Measurements from ENCODE around the gene SHC2. TPM values are rescaled to one million over a fixed set of nuclear protein-coding genes. Genes with fewer than 3 reads are reported as not detected.

Gene SHC2
- total RNA-seq, 1 experiment from 2014 or later = 0.98 TPM

DNA sequence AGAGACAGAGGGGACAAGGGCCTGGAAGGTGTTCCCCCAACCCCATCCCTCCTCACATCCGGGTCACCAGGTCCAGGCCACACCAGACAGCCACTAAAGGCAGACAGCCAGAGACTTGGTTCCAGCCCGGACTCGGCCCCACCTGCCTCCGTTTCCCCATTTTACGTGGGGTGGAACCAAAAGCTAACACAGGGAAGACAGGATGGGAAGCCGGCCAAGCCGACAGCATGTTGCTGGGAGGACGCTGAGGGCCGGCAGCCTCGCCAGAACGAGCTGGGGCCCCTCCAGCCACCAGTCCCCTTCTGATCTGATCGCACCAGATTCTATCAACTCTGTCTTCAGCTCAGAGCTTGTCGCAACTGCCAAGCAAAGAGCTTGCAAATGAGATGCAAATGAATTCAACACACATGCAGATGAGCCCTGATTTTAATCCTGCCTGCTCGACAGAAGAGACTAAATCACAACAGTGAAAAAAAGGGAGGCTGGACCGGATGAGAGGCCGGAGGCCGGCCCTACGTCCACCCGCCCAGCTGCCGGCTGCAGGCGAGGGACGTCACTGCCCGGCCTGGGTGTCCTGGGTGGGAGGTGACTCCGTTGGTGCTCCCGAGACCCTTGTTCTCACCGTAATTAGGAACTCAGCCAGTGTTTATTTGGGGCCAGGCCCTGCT lies 17.5 kb upstream of the SHC2 start:
- in situ Hi-C loops (cut with HindIII; ENCODE audit: low pct_unique_long_range_greater_than_20kb, low sequenced_read_pairs) = no loop called here
- no peak for DNase-seq (ENCODE audit: low read depth)

DNA sequence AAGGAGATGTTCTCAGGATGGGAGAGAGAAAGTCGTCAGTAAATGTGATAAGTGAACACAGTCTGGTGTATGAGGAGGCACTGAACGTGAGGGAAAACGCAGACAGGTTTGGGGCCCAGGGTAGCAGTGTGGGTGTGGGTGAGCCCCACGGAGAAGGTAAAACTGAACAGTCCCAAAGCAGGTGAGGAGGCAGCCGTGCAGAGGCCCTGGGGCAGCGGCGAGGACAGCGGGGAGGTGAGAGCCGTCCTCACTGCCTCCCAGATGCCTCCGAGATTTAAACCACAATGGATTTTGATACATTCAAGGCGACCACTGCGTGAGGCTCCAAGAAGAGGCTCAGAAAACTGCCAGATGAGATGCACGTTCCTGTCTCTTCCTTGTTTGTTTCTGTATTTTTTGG lies 14.5 kb upstream of the SHC2 start:
- in situ Hi-C loops (cut with HindIII; ENCODE audit: low pct_unique_long_range_greater_than_20kb, low sequenced_read_pairs) = no loop called here

DNA sequence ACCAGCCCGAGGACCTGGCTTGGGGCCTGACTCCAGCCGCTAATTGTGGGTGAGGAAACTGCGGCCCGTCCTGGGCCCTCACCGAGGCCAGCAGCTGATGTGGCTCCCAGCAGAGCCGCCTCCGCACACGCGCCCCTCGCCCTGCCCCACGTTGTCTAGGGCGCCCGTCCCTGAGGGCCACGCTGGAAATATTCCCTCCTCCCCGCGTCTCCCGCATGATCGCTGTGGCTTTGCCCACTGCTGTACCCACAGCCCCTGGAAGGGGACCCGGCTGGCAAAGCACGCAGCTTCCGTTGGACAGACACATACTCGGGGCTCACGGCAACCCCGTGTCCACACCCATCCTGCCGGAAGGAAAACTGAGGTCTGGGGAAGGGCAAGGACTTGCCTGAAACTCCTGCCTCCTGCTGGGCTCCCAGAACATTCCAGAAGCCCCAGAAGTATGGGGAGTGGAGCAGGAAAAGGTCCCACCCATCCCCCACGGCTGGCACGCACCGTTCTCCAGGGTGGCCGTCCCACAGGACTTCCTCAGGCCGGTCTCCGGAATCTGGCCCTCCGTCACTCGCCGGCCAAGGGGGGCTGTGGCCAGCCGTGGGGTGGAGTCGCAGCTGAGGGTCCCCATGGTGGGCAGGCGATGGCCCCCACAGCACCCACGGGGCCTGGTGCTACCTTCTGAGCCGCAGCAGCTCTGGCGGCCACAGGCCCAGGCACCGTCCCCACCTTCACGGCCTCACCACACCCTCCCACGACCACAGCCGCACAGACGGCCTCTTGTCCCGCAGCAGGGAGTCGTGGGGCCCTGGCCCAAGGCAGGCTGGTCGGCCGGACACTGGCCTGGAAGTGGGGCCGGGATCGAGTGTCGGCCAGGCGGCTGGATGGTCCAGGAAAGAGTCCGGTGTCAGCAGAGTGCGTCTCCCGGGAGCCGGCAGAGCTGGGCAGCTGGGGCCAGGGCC lies 13.6 kb upstream of the SHC2 start:
- no peak for DNase-seq (ENCODE audit: low read depth)
- in situ Hi-C loops (cut with HindIII; ENCODE audit: low pct_unique_long_range_greater_than_20kb, low sequenced_read_pairs) = no loop called here

More for the DNA sequence above, 14.5 kb upstream of the SHC2 start:
- DNase-seq (ENCODE audit: low read depth) = no peak

DNA sequence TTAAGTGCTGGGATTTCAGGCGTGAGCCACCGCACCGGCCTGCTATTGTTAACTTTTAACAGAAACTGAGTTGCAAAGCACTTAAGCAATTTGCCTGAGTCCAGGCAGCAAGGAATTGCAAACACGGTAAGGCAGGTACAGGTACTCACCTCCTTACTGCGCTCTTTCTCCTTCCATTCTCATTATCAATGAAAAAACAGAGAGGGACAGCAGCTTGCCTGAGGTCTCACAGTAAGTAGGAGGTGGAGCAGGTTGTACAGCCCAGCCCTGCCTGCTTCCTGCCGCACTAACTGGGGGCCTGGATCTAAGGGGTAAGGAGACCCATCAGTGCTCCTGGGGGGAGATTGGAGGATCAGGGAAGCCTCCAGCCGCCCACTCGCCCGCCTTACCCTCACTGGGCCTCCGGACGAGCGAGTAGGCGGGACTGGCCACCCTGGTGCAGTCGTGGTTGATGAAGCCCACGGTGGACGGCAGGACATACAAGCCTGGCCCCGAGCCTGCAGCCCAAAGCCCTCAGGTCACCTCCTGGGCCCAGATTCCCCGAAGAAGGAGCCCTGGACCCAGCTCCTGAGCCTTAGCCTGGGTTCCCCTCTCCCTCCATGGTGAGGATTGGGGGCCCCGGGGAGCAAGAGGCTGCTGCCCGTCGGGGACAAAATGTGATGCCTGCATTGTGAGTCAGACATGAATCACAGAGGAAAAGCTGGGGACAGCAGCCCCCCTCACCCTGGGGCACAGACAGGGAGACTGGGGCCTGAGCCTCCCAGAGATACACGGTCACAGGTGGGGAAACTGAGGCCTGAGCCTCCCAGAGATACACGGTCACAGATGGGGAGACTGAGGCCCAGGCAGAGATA lies 11.4 kb upstream of the SHC2 start:
- in situ Hi-C loops (cut with HindIII; ENCODE audit: low pct_unique_long_range_greater_than_20kb, low sequenced_read_pairs) = no loop called here
- no peak for DNase-seq (ENCODE audit: low read depth)

DNA sequence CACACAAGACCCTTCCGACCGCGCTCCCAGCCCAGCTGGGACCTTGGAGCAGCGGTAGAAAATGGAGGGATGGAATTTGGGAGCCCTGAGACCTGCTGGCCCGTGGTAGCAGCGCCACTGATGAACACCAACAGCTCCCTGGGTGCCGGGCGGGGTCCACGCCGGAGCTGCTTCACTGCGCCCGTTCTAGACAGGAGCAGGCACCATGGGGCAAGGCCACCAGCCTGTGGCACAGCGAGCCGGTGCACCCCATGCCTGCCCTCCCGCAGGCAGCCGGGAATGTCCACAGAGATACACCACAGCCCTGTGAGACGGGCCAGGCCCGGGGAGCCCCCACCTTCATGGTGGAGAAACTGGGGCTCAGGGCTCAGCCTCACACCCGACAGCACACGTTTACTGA lies 9.9 kb upstream of the SHC2 start:
- in situ Hi-C loops (cut with HindIII; ENCODE audit: low pct_unique_long_range_greater_than_20kb, low sequenced_read_pairs) = no loop called here
- DNase-seq (ENCODE audit: low read depth) = no peak

DNA sequence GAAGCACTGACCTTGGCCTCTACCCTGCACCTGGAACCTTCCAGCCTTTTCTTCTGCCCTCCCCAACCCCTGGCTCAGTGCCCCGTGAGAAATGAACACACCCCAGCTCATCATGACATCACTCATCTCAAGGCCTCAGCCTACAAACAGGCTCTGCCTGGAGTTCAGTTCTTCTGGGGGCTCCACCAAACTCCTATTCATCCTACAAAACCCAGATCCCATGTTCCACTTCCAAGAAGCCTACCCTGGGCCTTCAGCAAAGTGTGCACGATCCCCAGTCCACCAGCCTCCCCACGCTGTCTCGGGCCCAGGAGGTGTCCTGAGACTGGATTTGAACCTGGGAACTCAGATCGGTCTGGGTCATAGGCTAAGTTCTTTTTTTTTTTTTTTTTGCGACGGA lies 9.0 kb upstream of the SHC2 start:
- DNase-seq (ENCODE audit: low read depth) = no peak
- in situ Hi-C loops (cut with HindIII; ENCODE audit: low pct_unique_long_range_greater_than_20kb, low sequenced_read_pairs) = no loop called here

DNA sequence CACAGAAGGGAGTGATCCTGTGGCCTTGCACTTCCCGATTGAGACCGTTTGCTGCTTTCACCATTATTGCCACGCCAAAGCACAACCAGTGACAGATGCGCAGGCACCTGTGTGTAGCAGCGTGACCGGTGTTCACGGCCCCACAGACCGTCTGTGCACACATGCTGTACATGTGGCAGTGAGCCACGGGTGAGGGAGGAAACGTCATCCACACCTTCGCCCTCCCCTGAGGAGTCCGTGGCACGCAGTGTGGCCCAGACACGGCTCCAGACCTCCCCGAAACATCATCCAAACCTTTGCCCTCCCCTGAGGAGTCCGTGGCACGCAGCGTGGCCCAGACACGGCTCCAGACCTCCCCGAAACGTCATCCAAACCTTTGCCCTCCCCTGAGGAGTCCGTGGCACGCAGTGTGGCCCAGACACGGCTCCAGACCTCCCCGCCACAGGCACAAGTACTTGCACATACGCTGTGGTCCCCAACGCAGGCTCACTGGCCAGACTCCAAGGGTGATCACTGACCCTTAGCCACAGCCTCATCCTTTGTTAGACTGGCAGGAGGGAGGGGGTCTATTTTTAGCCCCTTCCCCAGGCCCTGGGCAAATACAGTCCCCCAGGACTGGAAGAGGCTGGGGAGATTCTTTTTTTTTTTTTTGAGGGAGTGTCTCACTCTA lies 7.9 kb upstream of the SHC2 start:
- in situ Hi-C loops (cut with HindIII; ENCODE audit: low pct_unique_long_range_greater_than_20kb, low sequenced_read_pairs) = no loop called here
- no peak for DNase-seq (ENCODE audit: low read depth)

DNA sequence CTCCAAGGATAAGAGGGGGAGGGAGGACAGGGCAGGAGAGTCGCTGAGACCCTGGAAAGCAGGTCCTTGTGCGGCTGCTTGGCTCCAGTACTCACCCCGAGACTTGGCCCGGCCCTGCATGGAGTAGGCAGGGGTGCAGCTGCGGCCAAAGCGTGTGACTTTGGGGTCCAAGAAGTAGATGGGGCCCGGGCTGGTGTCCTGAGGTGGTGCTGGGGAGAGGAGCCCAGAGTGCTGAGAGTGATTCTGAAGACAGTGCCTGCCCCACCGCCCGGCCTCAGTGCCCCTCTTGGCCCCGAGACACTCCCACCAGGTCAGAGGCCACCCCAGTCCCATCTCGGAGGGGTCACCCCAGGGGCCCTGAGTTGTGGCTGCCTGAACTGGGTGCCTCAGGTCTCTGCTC lies 6.7 kb upstream of the SHC2 start:
- in situ Hi-C loops (cut with HindIII; ENCODE audit: low pct_unique_long_range_greater_than_20kb, low sequenced_read_pairs) = no loop called here

DNA sequence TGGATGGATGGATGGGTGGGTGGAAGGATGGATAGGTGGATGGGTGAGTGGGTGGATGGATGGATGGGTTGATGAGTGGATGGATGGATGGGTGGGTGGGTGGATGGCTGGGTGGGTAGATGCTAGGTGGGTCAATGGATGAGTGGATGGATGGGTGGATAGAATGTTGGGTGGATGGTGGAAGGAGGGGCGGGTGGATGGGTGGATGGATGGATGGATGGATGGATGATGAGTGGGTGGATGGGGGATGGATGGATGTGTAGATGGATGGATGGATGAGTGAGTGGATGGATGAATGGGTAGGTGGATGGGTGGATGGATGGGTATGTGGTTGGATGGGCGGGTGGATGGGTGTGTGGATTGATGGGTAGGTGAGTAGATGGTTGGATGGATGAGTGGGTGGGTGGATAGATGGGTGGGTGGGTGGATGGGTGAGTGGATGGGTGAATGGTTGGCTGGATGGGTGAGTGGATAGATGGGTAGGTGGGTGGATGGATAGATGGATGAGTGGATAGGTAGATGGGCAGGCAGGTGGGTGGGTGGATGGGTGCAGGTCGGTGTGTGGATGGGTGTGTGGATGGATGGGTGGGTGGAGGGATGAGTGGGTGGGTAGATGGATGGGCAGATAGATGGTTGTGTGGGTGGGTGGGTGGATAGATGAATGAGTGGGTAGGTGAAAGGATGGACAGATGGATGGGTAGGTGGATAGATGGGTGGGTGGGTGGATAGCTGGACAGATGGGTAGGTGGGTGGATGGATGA lies 4.4 kb upstream of the SHC2 start:
- DNase-seq (ENCODE audit: low read depth) = no peak
- in situ Hi-C loops (cut with HindIII; ENCODE audit: low pct_unique_long_range_greater_than_20kb, low sequenced_read_pairs) = no loop called here

More for the DNA sequence above, 6.7 kb upstream of the SHC2 start:
- no peak for DNase-seq (ENCODE audit: low read depth)

DNA sequence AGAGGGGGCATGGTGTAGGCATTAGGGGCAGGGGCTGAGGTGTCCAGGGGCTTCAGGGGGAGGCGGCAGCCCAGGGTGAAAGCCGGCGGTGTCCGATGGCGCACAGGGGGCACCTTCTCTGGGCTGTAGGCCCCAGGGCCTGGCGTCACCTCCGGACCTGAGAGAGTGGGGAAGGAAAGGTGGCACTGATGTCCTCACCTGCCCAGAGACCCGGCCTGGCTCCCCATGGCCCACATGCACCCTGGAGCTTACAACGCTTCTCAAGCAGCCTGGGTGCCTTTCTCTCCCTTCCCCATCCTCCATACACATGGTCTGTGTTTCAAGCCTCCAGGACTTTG lies 3.3 kb upstream of the SHC2 start:
- DNase-seq (ENCODE audit: low read depth) = no peak
- in situ Hi-C loops (cut with HindIII; ENCODE audit: low pct_unique_long_range_greater_than_20kb, low sequenced_read_pairs) = no loop called here

DNA sequence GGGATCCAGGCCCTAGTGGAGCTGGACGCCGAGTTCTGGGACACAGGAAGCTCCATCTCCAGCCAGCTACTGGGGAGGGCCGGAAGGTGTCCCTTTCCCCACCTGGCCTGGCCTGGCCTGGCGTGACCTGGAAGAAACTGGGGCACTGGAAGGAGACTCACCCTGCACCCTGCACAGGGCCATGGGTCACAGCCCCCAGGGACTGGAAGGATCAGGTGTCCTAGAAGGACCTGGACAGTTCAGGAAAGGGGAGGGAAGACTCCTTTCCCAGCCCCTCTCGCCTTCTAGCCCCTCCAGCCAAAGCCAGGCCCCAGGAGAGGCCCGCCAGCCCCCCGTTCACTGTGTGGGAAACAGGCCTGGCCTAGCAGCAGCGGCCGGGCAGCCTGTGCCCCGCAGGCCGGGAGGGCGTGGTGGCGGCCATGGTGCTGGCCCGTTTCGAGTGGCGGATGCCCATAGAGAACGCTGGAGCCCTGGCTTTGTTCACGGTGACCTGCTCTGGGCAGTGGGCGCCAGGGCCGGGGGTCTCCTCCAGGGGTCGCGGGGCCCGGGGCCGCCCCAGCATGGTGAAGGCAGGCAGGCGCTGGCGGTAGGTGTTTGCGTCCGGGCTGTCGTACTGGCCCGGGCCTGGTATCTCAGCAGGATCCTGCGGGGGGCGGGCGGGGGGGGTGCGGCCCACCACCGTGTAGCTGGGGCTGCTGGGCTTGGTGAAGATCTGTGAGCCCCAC lies 2.8 kb upstream of the SHC2 start:
- DNase-seq (ENCODE audit: low read depth) = no peak
- in situ Hi-C loops (cut with HindIII; ENCODE audit: low pct_unique_long_range_greater_than_20kb, low sequenced_read_pairs) = no loop called here

DNA sequence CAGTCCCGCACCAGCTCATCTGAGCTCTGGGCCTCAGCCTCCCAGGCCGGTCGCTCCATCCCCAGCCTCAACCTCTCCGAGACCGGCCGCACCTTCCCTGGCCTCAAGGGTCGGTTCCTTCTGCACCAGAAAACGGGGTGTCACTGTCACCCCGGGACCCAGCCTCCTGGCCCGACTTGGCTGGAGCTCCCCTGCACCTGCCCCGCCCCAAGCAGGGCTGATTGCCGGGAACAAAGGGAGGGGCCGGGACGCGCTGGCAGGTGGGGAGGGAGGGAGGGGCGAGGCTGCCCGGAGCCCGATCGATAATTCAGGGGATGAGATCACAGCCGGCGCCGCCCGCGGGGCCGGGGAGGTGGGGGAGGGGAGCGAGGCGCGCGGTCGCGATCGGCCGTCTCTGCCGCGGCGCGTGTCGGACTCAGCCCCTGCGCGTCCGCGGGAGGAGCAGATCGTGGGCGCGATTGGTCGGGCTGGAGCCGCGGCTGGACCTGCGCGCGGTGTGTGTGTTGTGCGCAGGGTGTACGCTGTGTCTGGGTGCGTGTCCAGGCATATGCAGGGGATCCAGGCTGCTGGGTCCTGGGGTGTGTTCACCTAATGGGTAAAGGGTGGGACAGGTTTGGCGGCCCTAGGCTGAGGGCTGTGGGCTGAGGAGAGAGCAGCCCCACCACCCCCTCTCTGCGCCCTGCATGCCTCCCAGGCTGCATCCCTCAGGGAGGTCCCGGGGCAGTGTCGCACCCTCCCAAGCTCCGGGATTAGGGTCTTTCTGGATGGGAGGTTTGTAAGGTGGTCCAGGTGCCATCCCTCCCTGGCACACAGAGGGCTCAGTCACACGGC lies 1.1 kb upstream of the SHC2 start:
- in situ Hi-C loops (cut with HindIII; ENCODE audit: low pct_unique_long_range_greater_than_20kb, low sequenced_read_pairs) = no loop called here
- DNase-seq (ENCODE audit: low read depth) = no peak

DNA sequence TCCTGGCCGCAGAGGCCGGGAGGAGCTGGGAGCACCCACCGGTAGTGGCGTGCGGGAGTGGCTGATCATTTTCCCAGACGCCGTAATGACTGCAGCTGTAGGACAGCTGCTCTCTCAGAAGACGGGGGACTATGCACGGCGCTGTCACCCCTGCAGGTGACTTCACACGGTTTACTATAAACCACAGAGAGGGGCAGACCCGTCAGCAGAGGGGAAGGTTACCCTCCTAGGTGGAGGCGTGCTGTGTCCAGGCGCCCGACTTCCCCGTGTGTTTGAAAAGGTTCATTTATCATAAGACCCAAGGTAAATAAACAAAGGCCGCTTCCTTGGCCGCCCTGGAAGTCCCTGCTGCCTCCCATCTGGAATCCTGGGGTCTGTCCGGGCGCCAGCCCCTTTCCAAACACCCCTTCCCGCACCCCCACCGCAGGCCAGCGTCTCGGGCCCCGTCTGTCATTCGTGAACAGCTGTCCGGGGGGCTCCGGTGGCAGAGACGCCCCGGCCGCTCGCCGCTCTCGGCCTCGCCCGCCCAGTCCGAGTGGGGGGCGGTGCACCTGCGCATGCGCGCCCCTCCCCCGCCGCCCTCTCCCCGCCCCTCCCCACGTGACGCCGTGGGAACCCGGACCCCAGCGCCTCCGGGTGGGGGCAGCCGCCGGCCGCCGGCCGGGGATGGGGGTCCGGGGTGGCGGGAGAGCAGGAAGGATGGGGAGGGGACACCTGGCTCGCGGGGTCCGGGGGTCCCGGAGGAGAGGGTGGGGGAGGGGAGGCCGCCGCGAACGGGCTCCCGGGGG lies 915 bp downstream of the SHC2 start:
- peak; percentile 55 for DNase-seq (ENCODE audit: low read depth)
- in situ Hi-C loops (cut with HindIII; ENCODE audit: low pct_unique_long_range_greater_than_20kb, low sequenced_read_pairs) = no loop called here

DNA sequence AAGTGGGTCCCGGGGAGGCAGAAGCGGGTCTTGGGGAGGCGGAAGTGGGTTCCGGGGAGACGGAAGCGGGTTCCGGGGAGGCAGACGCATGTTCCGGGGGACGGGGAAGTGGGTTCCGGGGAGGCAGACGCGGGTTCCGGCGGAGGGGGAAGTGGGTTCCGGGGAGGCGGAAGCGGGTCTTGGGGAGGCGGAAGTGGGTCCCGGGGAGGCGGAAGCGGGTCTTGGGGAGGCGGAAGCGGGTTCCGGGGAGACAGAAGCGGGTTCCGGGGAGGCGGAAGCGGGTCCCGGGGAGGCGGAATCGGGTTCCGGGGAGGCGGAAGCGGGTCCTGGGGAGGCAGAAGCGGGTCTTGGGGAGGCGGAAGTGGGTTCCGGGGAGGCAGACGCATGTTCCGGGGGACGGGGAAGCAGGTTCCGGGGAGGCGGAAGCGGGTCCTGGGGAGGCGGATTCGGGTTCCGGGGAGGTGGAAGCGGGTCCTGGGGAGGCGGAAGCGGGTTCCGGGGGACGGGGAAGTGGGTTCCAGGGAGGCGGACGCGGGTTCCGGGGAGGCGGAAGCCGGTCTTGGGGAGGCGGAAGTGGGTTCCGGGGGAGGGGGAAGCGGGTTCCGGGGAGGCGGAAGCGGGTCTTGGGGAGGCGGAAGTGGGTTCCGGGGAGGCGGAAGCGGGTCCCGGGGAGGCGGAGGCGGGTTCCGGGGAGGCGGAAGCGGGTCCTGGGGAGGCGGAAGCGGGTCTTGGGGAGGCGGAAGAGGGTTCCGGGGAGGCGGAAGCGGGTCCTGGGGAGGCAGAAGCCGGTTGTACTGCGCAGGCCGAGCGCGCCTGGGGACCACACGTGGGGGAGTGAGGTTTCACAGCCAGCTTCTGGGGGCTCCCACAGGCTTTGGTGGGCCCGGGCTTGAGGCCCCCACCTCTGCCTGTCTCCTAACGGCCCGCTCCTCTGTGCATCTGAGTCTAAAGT lies 2.5 kb downstream of the SHC2 start:
- in situ Hi-C loops (cut with HindIII; ENCODE audit: low pct_unique_long_range_greater_than_20kb, low sequenced_read_pairs) = no loop called here
- no peak for DNase-seq (ENCODE audit: low read depth)

DNA sequence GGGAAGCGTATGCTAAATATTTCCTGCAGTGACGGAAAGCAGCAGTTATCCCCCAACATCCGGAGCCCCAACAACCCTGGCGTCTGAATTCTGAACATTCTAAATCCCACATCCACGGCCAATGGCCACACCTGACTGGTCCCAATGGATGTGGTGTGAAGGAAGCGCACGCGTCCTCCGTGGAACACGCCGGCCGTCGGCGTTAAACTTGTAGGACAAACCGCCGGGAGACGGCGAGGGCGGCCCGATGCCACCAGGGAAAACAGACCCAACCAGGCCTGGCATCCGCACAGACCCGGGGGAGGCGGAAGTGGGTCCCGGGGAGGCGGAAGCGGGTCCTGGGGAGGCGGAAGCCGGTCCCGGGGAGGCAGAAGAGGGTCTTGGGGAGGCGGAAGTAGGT lies 3.2 kb downstream of the SHC2 start:
- no peak for DNase-seq (ENCODE audit: low read depth)
- in situ Hi-C loops (cut with HindIII; ENCODE audit: low pct_unique_long_range_greater_than_20kb, low sequenced_read_pairs) = no loop called here

Measured in Caki2 (cell line).